ENCODE measurements around the gene NGEF.

DNA sequence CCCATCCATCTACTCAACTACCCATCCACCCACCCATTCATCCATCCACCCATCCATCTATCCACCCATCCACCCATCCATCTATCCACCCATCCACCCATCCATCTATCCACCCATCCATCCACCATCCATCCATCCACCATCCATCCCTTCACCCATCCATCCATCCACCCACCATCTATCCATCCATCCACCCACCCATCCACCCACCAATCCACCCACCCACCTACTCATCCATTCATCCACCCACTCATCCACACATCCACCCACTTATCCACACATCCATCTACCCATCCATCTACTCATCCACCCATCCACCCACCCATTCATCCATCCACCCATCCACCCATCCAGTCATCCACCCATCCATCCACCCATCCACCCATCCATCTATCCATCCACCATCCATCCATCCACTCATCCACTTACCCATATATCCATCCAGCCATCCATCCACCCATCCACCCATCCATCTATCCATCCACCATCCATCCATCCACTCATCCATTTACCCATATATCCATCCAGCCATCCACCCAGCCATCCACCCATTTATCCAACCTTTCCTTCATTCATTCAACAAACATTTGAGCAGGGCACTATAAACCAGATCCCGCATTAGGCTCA, 2.1 kb upstream of the NGEF start:
- TF ChIP-seq, protein P1, sequence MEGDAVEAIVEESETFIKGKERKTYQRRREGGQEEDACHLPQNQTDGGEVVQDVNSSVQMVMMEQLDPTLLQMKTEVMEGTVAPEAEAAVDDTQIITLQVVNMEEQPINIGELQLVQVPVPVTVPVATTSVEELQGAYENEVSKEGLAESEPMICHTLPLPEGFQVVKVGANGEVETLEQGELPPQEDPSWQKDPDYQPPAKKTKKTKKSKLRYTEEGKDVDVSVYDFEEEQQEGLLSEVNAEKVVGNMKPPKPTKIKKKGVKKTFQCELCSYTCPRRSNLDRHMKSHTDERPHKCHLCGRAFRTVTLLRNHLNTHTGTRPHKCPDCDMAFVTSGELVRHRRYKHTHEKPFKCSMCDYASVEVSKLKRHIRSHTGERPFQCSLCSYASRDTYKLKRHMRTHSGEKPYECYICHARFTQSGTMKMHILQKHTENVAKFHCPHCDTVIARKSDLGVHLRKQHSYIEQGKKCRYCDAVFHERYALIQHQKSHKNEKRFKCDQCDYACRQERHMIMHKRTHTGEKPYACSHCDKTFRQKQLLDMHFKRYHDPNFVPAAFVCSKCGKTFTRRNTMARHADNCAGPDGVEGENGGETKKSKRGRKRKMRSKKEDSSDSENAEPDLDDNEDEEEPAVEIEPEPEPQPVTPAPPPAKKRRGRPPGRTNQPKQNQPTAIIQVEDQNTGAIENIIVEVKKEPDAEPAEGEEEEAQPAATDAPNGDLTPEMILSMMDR (IDR thresholded peaks at IDR 0.05 in 2 of 3, conservative IDR thresholded peaks at IDR 0.05 in 1 of 3; ENCODE audit: control insufficient read depth in 2 of 3, extremely low read depth in 1 of 3, insufficient read depth in 1 of 3, low read depth in 3 of 3, low read length in 3 of 3), result no peak
- TF ChIP-seq CHD1 (IDR thresholded peaks at IDR 0.05; ENCODE audit: low read depth, low read length) (no peak), ESRRA (IDR thresholded peaks at IDR 0.05; ENCODE audit: low read length) (no peak), ZNF274 (IDR thresholded peaks at IDR 0.05; ENCODE audit: insufficient read depth, insufficient read length) (no peak), SUZ12 (IDR thresholded peaks at IDR 0.05; ENCODE audit: unreplicated experiment) (no peak), GATAD2B (conservative IDR thresholded peaks at IDR 0.05; ENCODE audit: low read depth) (no peak), ZSCAN29 (IDR thresholded peaks at IDR 0.05) (no peak), KDM1A (IDR thresholded peaks at IDR 0.05; ENCODE audit: borderline replicate concordance) (no peak), TBL1XR1 (IDR thresholded peaks at IDR 0.05; ENCODE audit: low read depth, low read length) (no peak)
